ENCODE data around the gene TARS3.

The TARS3 gene

DNA sequence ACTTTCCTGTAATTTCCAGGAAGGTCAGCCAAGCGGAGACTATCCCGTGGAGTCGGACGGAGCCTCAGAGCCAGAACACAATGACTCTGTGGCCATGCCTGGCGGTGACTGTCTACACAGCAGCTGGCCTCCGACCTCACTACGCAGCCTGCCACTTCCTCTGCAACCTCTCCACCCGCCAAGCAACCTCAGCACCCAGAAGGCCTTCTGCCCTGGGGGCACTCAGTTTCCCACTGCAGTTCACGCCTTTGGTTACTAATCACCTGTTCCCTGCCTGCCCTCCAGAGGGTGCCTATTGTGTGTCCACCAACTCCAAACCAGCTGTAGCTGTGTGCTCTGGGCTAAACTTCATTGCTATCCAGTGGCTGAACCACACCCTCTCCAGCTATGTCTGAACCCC is 116.1 kb downstream of the TARS3 start:
- no peak for DNase-seq

DNA sequence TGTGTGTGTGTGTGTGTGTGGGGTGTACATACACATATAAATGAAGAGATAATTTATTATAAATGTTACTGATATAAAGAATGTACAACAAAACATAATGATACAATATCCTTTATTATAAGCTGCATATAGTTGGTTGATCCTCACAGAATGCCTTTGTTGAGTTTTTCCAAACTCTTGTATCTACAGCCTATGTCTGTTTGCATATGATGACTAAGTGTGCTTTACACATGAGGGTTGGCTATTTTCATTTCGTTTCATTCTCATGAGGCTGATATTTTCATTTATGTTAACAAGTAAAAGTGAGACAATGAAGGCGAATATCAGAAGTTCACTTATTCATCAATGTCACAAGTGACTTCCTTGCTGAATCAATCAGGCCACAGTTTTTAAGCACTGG is 117.2 kb downstream of the TARS3 start:
- no peak for DNase-seq

GRCh38 chr15:101604124-101604874 is 120.0 kb downstream of the TARS3 start:
- DNase-seq, result no peak
